Endothelial cell of umbilical vein (primary cell): ENCODE measurements around the gene PM20D1. TPM values are rescaled to one million over a fixed set of nuclear protein-coding genes. Genes with fewer than 3 reads are reported as not detected.

Experiments
- BruUV-seq: library from RNA; stranded (reverse); fragments of 400-500 nt; replicated peaks from 2 replicates; lab custom pipeline; 2021; lab: Mats Ljungman, UMichigan
- CTCF ChIA-PET: fragments of 300-600, 350-600 bp; sonication (Branson Sonifier 250); formaldehyde crosslinking; loops from one replicate; lab custom pipeline; 2021; ENCODE audit warnings: antibody characterized with exemption, inconsistent platforms; lab: Charles Lee
- POLR2A ChIA-PET: fragments of 300-600, 350-600 bp; sonication (Branson Sonifier 250); formaldehyde crosslinking; loops from one replicate; lab custom pipeline; 2021; ENCODE audit warnings: antibody characterized with exemption, inconsistent platforms; lab: Charles Lee
- DNase-seq: peaks from one replicate; pipeline ENCODE4 v3.0.0-alpha.2; 2011; ENCODE audit warnings: low read depth, low spot score
- FAIRE-seq: peaks from 2 replicates; lab custom pipeline; 2011; peaks lifted over from hg19 to GRCh38; lab: Jason Lieb, UNC
- H2AFZ ChIP-seq: 2 replicates; pipeline ENCODE4 v1.6.0; 2012; ENCODE audit warnings: low read depth, low read length, control low read depth, inconsistent platforms
- H3K27ac ChIP-seq: 2 replicates; pipeline ENCODE4 v1.5.1; 2011; ENCODE audit warnings: low read depth, mild to moderate bottlenecking, control low read depth, low read length, moderate library complexity; ENCODE audit not compliant: insufficient read depth
- H3K27me3 ChIP-seq, 2 experiments: 2 replicates each; pipeline versions ENCODE4 v1.6.0 to v1.6.1; 2011; ENCODE audit warnings: low read length in 2 of 2, mixed read lengths in 1 of 2; ENCODE audit not compliant: control insufficient read depth in 2 of 2, insufficient read depth in 2 of 2
- H3K36me3 ChIP-seq, 2 experiments: 2 replicates in 1 of 2; 3 replicates in 1 of 2; pipeline ENCODE4 v1.5.1; 2011; ENCODE audit warnings: low read length in 2 of 2, mild to moderate bottlenecking in 1 of 2, moderate library complexity in 1 of 2; ENCODE audit not compliant: control insufficient read depth in 2 of 2, insufficient read depth in 2 of 2; ENCODE audit errors: extremely low read depth in 1 of 2
- H3K4me1 ChIP-seq: 3 replicates; pipeline ENCODE4 v1.5.1; 2011; ENCODE audit warnings: mild to moderate bottlenecking, low read length; ENCODE audit not compliant: control insufficient read depth, insufficient read depth; ENCODE audit errors: extremely low read depth
- H3K4me2 ChIP-seq: 2 replicates; pipeline ENCODE4 v1.6.1; 2011; ENCODE audit warnings: low read length, control low read depth, mixed read lengths; ENCODE audit not compliant: insufficient read depth
- H3K4me3 ChIP-seq, 3 experiments: fragments of 200-600 bp in 1 of 3; sonication (generic), shearing (Covaris generic) in 1 of 3; replicated peaks in 1 of 3; 2 replicates each; pipeline ENCODE4 v1.5.1; 2011 to 2016; ENCODE audit warnings: control low read depth in 3 of 3, low read length in 3 of 3, mild to moderate bottlenecking in 2 of 3, inconsistent platforms in 1 of 3, low read depth in 1 of 3, moderate library complexity in 1 of 3; ENCODE audit not compliant: insufficient read depth in 1 of 3
- H3K79me2 ChIP-seq: 2 replicates; pipeline ENCODE4 v1.6.0; 2012; ENCODE audit warnings: low read length, inconsistent platforms; ENCODE audit not compliant: control insufficient read depth, insufficient read depth
- H3K9ac ChIP-seq: replicated peaks from 2 replicates; pipeline ENCODE3; 2011; ENCODE audit warnings: low read length, control low read depth; ENCODE audit not compliant: insufficient read depth; ENCODE audit errors: extremely low read depth
- H3K9me1 ChIP-seq: replicated peaks from 3 replicates; pipeline ENCODE4 v1.6.0; 2011; ENCODE audit warnings: mild to moderate bottlenecking, low read length; ENCODE audit not compliant: control insufficient read depth, insufficient read depth; ENCODE audit errors: extremely low read depth
- H3K9me3 ChIP-seq: replicated peaks from 2 replicates; pipeline ENCODE4 v1.5.1; 2012; ENCODE audit warnings: low read length, inconsistent platforms; ENCODE audit not compliant: control insufficient read depth, insufficient read depth
- H4K20me1 ChIP-seq: replicated peaks from 2 replicates; pipeline ENCODE3; 2011; ENCODE audit warnings: mild to moderate bottlenecking, low read length; ENCODE audit not compliant: control insufficient read depth, insufficient read depth; ENCODE audit errors: extremely low read depth
- CTCF ChIP-seq, 2 donors: IDR thresholded peaks; 1 replicate in 1 of 2; 2 replicates in 1 of 2; pipeline ENCODE4 v1.5.1; 2011; ENCODE audit warnings: low read length in 2 of 2, mild to moderate bottlenecking in 2 of 2, moderate library complexity in 2 of 2, control low read depth in 1 of 2, inconsistent platforms in 1 of 2, low read depth in 1 of 2; ENCODE audit not compliant: insufficient read depth in 1 of 2; ENCODE audit errors: extremely low read depth in 1 of 2
- EZH2 ChIP-seq: IDR thresholded peaks from 2 replicates; pipeline ENCODE4 v1.6.1; 2012; ENCODE audit warnings: borderline replicate concordance, low read depth, mild to moderate bottlenecking, moderate library complexity, low read length, inconsistent platforms; ENCODE audit not compliant: severe bottlenecking
- FOS ChIP-seq: IDR thresholded peaks from 2 replicates; pipeline ENCODE4 v1.6.1; 2011; ENCODE audit warnings: mild to moderate bottlenecking, low read length, moderate library complexity, borderline replicate concordance; ENCODE audit not compliant: insufficient read depth
- GATA2 ChIP-seq: IDR thresholded peaks from 2 replicates; pipeline ENCODE4 v1.7.0; 2011; ENCODE audit warnings: low read depth, mild to moderate bottlenecking, moderate library complexity, mixed read lengths, low read length; ENCODE audit not compliant: insufficient read length, insufficient read depth
- JUN ChIP-seq: IDR thresholded peaks from 2 replicates; pipeline ENCODE4 v1.6.1; 2011; ENCODE audit warnings: borderline replicate concordance, low read depth; ENCODE audit not compliant: insufficient read length, insufficient read depth
- MAX ChIP-seq: IDR thresholded peaks from 2 replicates; pipeline ENCODE4 v1.6.1; 2011; ENCODE audit not compliant: insufficient read depth, insufficient read length
- MYC ChIP-seq: IDR thresholded peaks from one replicate; pipeline ENCODE4 v1.6.1; 2011; ENCODE audit warnings: mild to moderate bottlenecking, low read depth, low read length
- POLR2A ChIP-seq: IDR thresholded peaks from 2 replicates; pipeline ENCODE4 v1.6.1; 2012; ENCODE audit warnings: low read depth, mild to moderate bottlenecking, control low read depth, low read length
- POLR2AphosphoS5 ChIP-seq: IDR thresholded peaks from 2 replicates; pipeline ENCODE4 v1.6.1; 2012; ENCODE audit warnings: low read depth, mild to moderate bottlenecking, control low read depth, low read length, moderate library complexity; ENCODE audit not compliant: insufficient read depth
- dilution Hi-C: fragments of 300-500 bp; cut with MboI; formaldehyde crosslinking; loops from one replicate; pipeline ENCODE4 v1.15.0; 2019; ENCODE audit warnings: low sequenced_read_pairs; ENCODE audit not compliant: extremely low pct_ligation_motif_present
- intact Hi-C: fragments of 100-400 bp; cut with micrococcal nuclease; formaldehyde crosslinking; loops from one replicate; pipeline ENCODE4 v1.10.0; 2022
- polyA plus RNA-seq, 4 experiments: library from polyadenylated mRNA; depleted of rRNA in 3 of 4; stranded (reverse) in 3 of 4; unstranded in 1 of 4; fragments of >200 nt; gene quantifications; 2 replicates each; pipeline versions ENCODE4 v1.2.1 to v1.2.3, GENCODE V29; 2011 to 2012; ENCODE audit warnings: missing spikeins in 1 of 4
- total RNA-seq: library from RNA; stranded (reverse); gene quantifications from 2 replicates; pipeline ENCODE4 v1.2.3, GENCODE V29; 2021

The PM20D1 gene
- total and polyA plus RNA-seq, 2 donors (not counting 3 experiments of a cell fraction or from before 2014, with no cell fraction given): 0.11 TPM; not detected in 1

- H3K4me3 ChIP-seq: no peak overlapping the region
- no peaks in the 10 kb centered on the region for H4K20me1 ChIP-seq
- no peak overlapping the region for H3K4me2 ChIP-seq
- DNase-seq: no peak
- no TSS peak for BruUV-seq
- no peaks in the 10 kb centered on the region for H3K9me3 ChIP-seq
- intact Hi-C loops: no loop called here
- H3K27ac ChIP-seq: no peak overlapping the region
- peaks cover 0 to 12% of the 10 kb centered on the region in 2 experiments for H3K27me3 ChIP-seq
- POLR2A ChIA-PET: no interaction called here
- no peak overlapping the region for H3K9ac ChIP-seq
- no peak for TF ChIP-seq EZH2
- TF ChIP-seq GATA2: no peak
- no peak for TF ChIP-seq CTCF (IDR thresholded peaks at IDR 0.05; ENCODE audit: extremely low read depth in 1 of 2, insufficient read depth in 1 of 2, low read depth in 1 of 2, low read length in 2 of 2)
- CTCF ChIA-PET: interaction anchor here (0.9 kb wide), 1 partner anchor 12 kb away, joined by 3 read pairs; no protein-coding TSS in a partner anchor
- H3K9me1 ChIP-seq: no peaks in the 10 kb centered on the region
- no peak for FAIRE-seq
- no peak overlapping the region for H2AFZ ChIP-seq
- dilution Hi-C loops: no loop called here
- no peaks in the 10 kb centered on the region for H3K4me1 ChIP-seq
- H3K79me2 ChIP-seq: no peaks in the 10 kb centered on the region
- no peaks in the 10 kb centered on the region for H3K36me3 ChIP-seq
These were observed 2.1 kb upstream of the PM20D1 start for GRCh38 chr1:205851993-205852392.

- Histone ChIP-seq H3K4me1 (no peaks in the 10 kb centered on the region), H3K36me3 (no peaks in the 10 kb centered on the region), H3K27me3 (peaks cover 0 to 11% of the 10 kb centered on the region in 2 experiments), H4K20me1 (no peaks in the 10 kb centered on the region), H3K9me3 (no peaks in the 10 kb centered on the region), H3K79me2 (no peaks in the 10 kb centered on the region), H3K27ac (no peak overlapping the region), H2AFZ (no peak overlapping the region), H3K4me3 (no peak overlapping the region), H3K4me2 (no peak overlapping the region), H3K9me1 (no peaks in the 10 kb centered on the region), H3K9ac (no peak overlapping the region)
- dilution Hi-C loops: no loop called here
- ChIA-PET POLR2A (no interaction called here), CTCF (interaction anchor here (0.6 to 2.9 kb wide), 5 partner anchors 11 to 134 kb away, joined by 3 to 9 read pairs (median 4); no protein-coding TSS in a partner anchor)
- TF ChIP-seq CTCF (IDR thresholded peaks at IDR 0.05; ENCODE audit: extremely low read depth in 1 of 2, insufficient read depth in 1 of 2, low read depth in 1 of 2, low read length in 2 of 2) (no peak), POLR2A (no peak), EZH2 (no peak), MAX (no peak), FOS (no peak), MYC (no peak), JUN (no peak), POLR2AphosphoS5 (no peak), GATA2 (no peak)
- DNase-seq: no peak
- FAIRE-seq: no peak
- intact Hi-C loops: no loop called here
- no TSS peak for BruUV-seq
These were observed 6.7 kb downstream of the PM20D1 start for GRCh38 chr1:205843036-205843859.
